Transverse colon (tissue), 4 donors: Measurements from ENCODE around the gene CECR2.

Experiments used
- POLR2A ChIP-seq: fragments of 450-650 bp; IDR thresholded peaks from one replicate; pipeline ENCODE4 v1.6.1; 2016; ENCODE audit warnings: antibody characterized with exemption, mild to moderate bottlenecking, moderate library complexity
- POLR2AphosphoS5 ChIP-seq, 3 donors: sonication (generic); formaldehyde crosslinking; IDR thresholded peaks; one replicate each; pipeline ENCODE4 v1.6.1; 2016; ENCODE audit warnings: antibody characterized with exemption in 3 of 3
- TF ChIP-seq, protein P1 (sequence below), 5 experiments: fragments of 200-600 bp in 3 of 5; fragments of 450-650 bp in 2 of 5; sonication (generic) in 3 of 5; IDR thresholded peaks; 1 replicate in 2 of 5; 2 replicates in 3 of 5; pipeline ENCODE4 v1.5.1; 2016 to 2017; ENCODE audit warnings: antibody characterized with exemption in 5 of 5, inconsistent platforms in 3 of 5, mild to moderate bottlenecking in 2 of 5, moderate library complexity in 1 of 5

DNA sequence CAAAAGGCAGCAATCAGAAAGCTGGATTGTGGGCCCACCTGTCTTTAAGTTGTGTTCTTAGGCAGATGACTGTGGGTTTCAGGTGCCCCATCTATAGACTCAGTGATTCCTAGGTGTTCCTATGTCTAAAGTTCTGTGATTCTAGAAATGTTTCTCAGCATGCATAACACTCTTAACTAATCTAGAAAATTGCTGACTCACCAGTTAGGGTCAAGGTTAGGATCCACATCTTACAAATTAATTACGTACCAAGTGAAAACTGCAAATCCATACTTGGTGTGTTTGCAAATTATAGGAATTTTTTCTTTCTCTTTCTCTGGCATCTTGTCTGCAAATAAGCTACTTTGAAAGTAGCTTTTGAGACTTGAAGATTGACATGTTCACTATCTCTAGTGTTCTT, 7.7 kb downstream of the CECR2 start:
- TF ChIP-seq POLR2AphosphoS5 (IDR thresholded peaks at IDR 0.05): no peak
- TF ChIP-seq, protein P1, sequence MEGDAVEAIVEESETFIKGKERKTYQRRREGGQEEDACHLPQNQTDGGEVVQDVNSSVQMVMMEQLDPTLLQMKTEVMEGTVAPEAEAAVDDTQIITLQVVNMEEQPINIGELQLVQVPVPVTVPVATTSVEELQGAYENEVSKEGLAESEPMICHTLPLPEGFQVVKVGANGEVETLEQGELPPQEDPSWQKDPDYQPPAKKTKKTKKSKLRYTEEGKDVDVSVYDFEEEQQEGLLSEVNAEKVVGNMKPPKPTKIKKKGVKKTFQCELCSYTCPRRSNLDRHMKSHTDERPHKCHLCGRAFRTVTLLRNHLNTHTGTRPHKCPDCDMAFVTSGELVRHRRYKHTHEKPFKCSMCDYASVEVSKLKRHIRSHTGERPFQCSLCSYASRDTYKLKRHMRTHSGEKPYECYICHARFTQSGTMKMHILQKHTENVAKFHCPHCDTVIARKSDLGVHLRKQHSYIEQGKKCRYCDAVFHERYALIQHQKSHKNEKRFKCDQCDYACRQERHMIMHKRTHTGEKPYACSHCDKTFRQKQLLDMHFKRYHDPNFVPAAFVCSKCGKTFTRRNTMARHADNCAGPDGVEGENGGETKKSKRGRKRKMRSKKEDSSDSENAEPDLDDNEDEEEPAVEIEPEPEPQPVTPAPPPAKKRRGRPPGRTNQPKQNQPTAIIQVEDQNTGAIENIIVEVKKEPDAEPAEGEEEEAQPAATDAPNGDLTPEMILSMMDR (IDR thresholded peaks at IDR 0.05): no peak
- TF ChIP-seq POLR2A: no peak
